Fibroblast of lung (primary cell): ENCODE measurements around the gene PIWIL4. TPM values are rescaled to one million over a fixed set of nuclear protein-coding genes. Genes with fewer than 3 reads are reported as not detected.

Experiments used
- DNase-seq, 2 donors: peaks; one replicate each; pipeline versions ENCODE4 v3.0.0 to v3.0.0-alpha.2; 2010; ENCODE audit warnings: low read depth in 2 of 2
- H2AFZ ChIP-seq: 2 replicates; pipeline ENCODE4 v1.5.1; 2012; ENCODE audit warnings: low read length, control low read depth, inconsistent platforms
- H3K27ac ChIP-seq: 2 replicates; pipeline ENCODE4 v1.5.1; 2011; ENCODE audit warnings: low read length, control low read depth; ENCODE audit not compliant: insufficient read depth
- H3K27me3 ChIP-seq: 2 replicates; pipeline ENCODE4 v1.5.1; 2011; ENCODE audit warnings: mild to moderate bottlenecking, low read length; ENCODE audit not compliant: control insufficient read depth, insufficient read depth
- H3K36me3 ChIP-seq: 2 replicates; pipeline ENCODE4 v1.5.1; 2011; ENCODE audit warnings: low read length; ENCODE audit not compliant: control insufficient read depth, insufficient read depth
- H3K4me1 ChIP-seq: 2 replicates; pipeline ENCODE4 v1.5.1; 2011; ENCODE audit warnings: low read length; ENCODE audit not compliant: control insufficient read depth, insufficient read depth; ENCODE audit errors: extremely low read depth
- H3K4me2 ChIP-seq: 2 replicates; pipeline ENCODE4 v1.5.1; 2011; ENCODE audit warnings: low read length, control low read depth; ENCODE audit not compliant: insufficient read depth; ENCODE audit errors: extremely low read depth
- H3K4me3 ChIP-seq, 4 experiments: fragments of 200-600 bp in 1 of 4; sonication (generic) in 1 of 4; replicated peaks in 1 of 4; 2 replicates each; pipeline ENCODE4 v1.5.1; 2011 to 2016; ENCODE audit warnings: low read length in 4 of 4, low read depth in 3 of 4, mild to moderate bottlenecking in 3 of 4, control low read depth in 2 of 4, inconsistent platforms in 1 of 4, mixed read lengths in 1 of 4; ENCODE audit not compliant: insufficient read depth in 1 of 4; ENCODE audit errors: control extremely low read depth in 1 of 4
- H3K79me2 ChIP-seq: 2 replicates; pipeline ENCODE4 v1.5.1; 2012; ENCODE audit warnings: mild to moderate bottlenecking, low read length, inconsistent platforms; ENCODE audit not compliant: control insufficient read depth, insufficient read depth
- H3K9ac ChIP-seq: 2 replicates; pipeline ENCODE4 v1.5.1; 2011; ENCODE audit warnings: mild to moderate bottlenecking, low read length, control low read depth; ENCODE audit not compliant: insufficient read depth
- H3K9me3 ChIP-seq: 2 replicates; pipeline ENCODE4 v1.5.1; 2012; ENCODE audit warnings: low read depth, low read length; ENCODE audit not compliant: control insufficient read depth, insufficient read depth
- H4K20me1 ChIP-seq: 2 replicates; pipeline ENCODE4 v1.5.1; 2011; ENCODE audit warnings: low read length; ENCODE audit not compliant: control insufficient read depth, insufficient read depth; ENCODE audit errors: extremely low read depth
- CTCF ChIP-seq, 2 donors: IDR thresholded peaks in 1 of 2; conservative IDR thresholded peaks in 1 of 2; 1 replicate in 1 of 2; 2 replicates in 1 of 2; pipeline ENCODE4 v1.5.1; 2011 to 2012; ENCODE audit warnings: low read length in 2 of 2, control low read depth in 1 of 2, inconsistent platforms in 1 of 2, low read depth in 1 of 2, mild to moderate bottlenecking in 1 of 2
- EZH2 ChIP-seq: IDR thresholded peaks from 2 replicates; pipeline ENCODE4 v1.5.1; 2012; ENCODE audit warnings: low read length, control low read depth, mild to moderate bottlenecking; ENCODE audit errors: missing control alignments
- polyA plus RNA-seq, 2 donors: library from polyadenylated mRNA; depleted of rRNA in 1 of 2; stranded (reverse) in 1 of 2; unstranded in 1 of 2; fragments of >200 nt; gene quantifications; 2 replicates each; pipeline ENCODE4 v1.2.1, GENCODE V29; 2011 to 2012; ENCODE audit warnings: missing spikeins in 1 of 2
- total RNA-seq: library from RNA; depleted of rRNA; stranded (reverse); fragments of >200 nt; gene quantifications from 2 replicates; pipeline ENCODE4 v1.2.1, GENCODE V29; 2014

The PIWIL4 gene
- total and polyA plus RNA-seq, 2 donors (not counting 1 experiment from before 2014, with no cell fraction given) = 1.2 to 3.3 TPM

GRCh38 chr11:94537031-94537600 lies 30.1 kb upstream of the PIWIL4 start:
- Histone ChIP-seq H2AFZ (no peak overlapping the region), H3K36me3 (no peaks in the 10 kb centered on the region), H3K9ac (no peak overlapping the region), H3K79me2 (no peaks in the 10 kb centered on the region), H3K9me3 (no peaks in the 10 kb centered on the region), H3K27ac (no peak overlapping the region), H3K27me3 (no peaks in the 10 kb centered on the region), H3K4me1 (no peaks in the 10 kb centered on the region), H3K4me2 (no peak overlapping the region), H4K20me1 (no peaks in the 10 kb centered on the region), H3K4me3 (no peak overlapping the region)
- peak; percentile 75 to 91 for DNase-seq
- TF ChIP-seq CTCF (conservative IDR thresholded peaks at IDR 0.05 in 1 of 2, IDR thresholded peaks at IDR 0.05 in 1 of 2; ENCODE audit: low read depth in 1 of 2, low read length in 2 of 2) (no peak), EZH2 (no peak)

- no peak overlapping the region for H3K9ac ChIP-seq
- H4K20me1 ChIP-seq = no peaks in the 10 kb centered on the region
- H3K27ac ChIP-seq = no peak overlapping the region
- H3K9me3 ChIP-seq = no peaks in the 10 kb centered on the region
- H3K79me2 ChIP-seq = no peaks in the 10 kb centered on the region
- no peak overlapping the region for H3K4me3 ChIP-seq
- H3K4me1 ChIP-seq = no peaks in the 10 kb centered on the region
- H3K36me3 ChIP-seq = no peaks in the 10 kb centered on the region
- TF ChIP-seq CTCF (conservative IDR thresholded peaks at IDR 0.05 in 1 of 2, IDR thresholded peaks at IDR 0.05 in 1 of 2; ENCODE audit: low read depth in 1 of 2, low read length in 2 of 2) (no peak), EZH2 (no peak)
- no peak overlapping the region for H2AFZ ChIP-seq
- no peak for DNase-seq
- H3K27me3 ChIP-seq = no peaks in the 10 kb centered on the region
- H3K4me2 ChIP-seq = no peak overlapping the region
Observed at GRCh38 chr11:94539420-94539819, 27.7 kb upstream of the PIWIL4 start.

- TF ChIP-seq EZH2 = no peak
- no peak for TF ChIP-seq CTCF (conservative IDR thresholded peaks at IDR 0.05 in 1 of 2, IDR thresholded peaks at IDR 0.05 in 1 of 2; ENCODE audit: low read depth in 1 of 2, low read length in 2 of 2)
- no peaks in the 10 kb centered on the region for H3K4me1 ChIP-seq
- H3K9ac ChIP-seq = peak within 1 kb of the TSS; percentile 95
- no peaks in the 10 kb centered on the region for H4K20me1 ChIP-seq
- peak within 1 kb of the TSS; percentile 84 for H2AFZ ChIP-seq
- H3K36me3 ChIP-seq = no peaks in the 10 kb centered on the region
- H3K4me2 ChIP-seq = peak within 1 kb of the TSS; percentile 72
- peak within 1 kb of the TSS; percentile 49 to 69 (median 53) for H3K4me3 ChIP-seq
- no peaks in the 10 kb centered on the region for H3K27me3 ChIP-seq
- peaks cover 13% of the 10 kb centered on the region for H3K79me2 ChIP-seq
- peak; percentile 79 to 85 for DNase-seq
- H3K27ac ChIP-seq = peak within 1 kb of the TSS; percentile 92
- no peaks in the 10 kb centered on the region for H3K9me3 ChIP-seq
Observed at GRCh38 chr11:94543695-94544645, 23.2 kb upstream of the PIWIL4 start, which contains the start of gene FUT4. TSS of gene FUT4 (plus strand) at chr11:94543921. CDS start at chr11:94544134, 213 bp downstream.
